Amygdala (tissue), 56 donors: ENCODE results near the gene MYADML2.
A peak's percentile ranks its signal among the peaks of the same experiment; 100 is the strongest.
"Not testable (repeated sequence)": the region's sequence is repeated elsewhere in the genome, so short reads cannot be mapped to it uniquely, and the experiment has no call there.

Experiments used
- DNase-seq, 56 donors: peaks; one replicate each; lab custom pipeline; 2025; lab: John Stamatoyannopoulos, UW

The MYADML2 gene, protein sequence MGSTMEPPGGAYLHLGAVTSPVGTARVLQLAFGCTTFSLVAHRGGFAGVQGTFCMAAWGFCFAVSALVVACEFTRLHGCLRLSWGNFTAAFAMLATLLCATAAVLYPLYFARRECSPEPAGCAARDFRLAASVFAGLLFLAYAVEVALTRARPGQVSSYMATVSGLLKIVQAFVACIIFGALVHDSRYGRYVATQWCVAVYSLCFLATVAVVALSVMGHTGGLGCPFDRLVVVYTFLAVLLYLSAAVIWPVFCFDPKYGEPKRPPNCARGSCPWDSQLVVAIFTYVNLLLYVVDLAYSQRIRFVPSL

DNA sequence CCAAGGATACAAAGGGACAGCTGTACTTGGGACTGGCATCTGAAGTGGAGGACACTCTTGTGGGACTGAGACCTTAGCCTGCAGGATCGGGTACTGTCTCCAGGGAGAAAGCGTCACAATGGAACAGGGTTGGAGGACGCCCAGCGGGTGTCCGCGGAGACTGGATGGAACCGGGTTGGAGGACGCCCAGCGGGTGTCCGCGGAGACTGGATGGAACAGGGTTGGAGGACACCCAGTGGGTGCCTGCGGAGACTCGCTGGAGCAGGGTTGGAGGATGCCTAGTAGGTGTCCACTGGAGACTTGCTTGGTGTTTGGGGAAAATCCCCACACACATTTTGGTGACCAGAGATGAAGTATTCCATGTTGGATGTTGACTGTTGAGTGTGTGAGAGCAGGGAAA lies at the start of gene MYADML2:
MYADML2 (minus strand) TSS at position 45 of the 400 bp plus-strand sequence. CDS start 5,492 bp downstream, outside the sequence.
- no peak for DNase-seq

DNA sequence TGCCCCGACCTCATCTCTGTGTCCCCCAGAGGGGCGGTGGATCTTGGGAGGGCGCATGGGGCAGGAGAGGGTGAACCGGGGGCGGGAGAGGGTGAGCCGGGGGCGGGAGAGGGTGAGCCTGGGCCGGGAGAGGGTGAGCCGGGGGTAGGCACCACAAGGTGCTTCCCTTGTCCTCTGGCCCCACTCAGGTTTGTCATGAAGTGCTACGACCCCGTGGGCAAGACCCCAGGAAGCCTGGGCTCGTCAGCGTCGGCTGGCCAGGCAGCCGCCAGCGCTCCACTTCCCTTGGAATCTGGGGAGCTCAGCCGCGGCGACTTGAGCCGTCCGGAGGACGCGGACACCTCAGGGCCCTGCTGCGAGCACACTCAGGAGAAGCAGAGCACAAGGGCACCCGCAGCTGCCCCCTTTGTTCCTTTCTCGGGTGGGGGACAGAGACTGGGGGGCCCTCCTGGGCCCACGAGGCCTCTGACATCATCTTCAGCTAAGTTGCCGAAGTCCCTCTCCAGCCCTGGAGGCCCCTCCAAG lies 49.3 kb upstream of the MYADML2 start:
- no peak for DNase-seq

DNA sequence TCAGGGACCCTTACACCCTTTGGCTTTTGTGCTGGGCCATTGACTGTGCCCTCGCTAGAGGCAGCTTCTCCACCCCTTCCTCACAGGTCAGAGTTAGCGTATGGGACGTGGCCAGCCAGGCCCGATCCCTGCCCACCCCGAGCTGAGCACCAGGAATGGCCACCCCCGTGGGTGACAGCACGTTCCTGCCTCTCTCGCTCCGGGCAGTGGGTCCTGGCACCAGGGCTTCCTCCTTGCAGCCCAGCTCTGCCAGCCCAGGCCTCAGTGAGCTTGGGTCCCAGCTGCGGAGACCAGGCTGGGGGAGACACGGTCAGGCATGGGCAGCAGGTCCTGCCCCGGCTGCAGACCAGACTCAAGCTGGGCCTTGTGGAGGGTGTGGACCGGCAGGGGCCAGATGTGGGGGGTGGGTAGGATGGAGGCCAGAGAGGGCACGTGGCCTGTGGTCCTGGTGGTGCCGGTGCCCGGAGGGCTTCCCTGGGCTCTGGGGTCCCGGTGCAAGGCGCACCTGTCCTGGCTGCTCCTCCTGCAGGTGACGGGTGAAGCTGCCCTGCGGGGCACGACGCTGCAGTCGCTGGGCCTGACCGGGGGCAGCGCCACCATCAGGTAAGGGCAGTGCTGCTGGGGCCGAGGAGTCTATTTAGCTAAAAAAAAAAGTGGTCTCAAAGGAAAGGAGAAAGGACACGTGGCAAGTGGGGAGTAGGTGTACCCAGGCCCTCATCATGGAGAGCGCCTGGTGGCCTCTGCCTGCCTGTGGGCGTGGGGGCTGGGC lies 48.6 kb upstream of the MYADML2 start:
- DNase-seq, result no peak

- DNase-seq, result no peak
These were observed 47.8 kb upstream of the MYADML2 start for GRCh38 chr17:81994593-81995462.

GRCh38 chr17:81993729-81994592 lies 46.9 kb upstream of the MYADML2 start:
- DNase-seq, result no peak

GRCh38 chr17:81992306-81993102 lies 45.5 kb upstream of the MYADML2 start:
- no peak for DNase-seq

GRCh38 chr17:81991684-81992305 lies 44.8 kb upstream of the MYADML2 start:
- DNase-seq, result peak in 43 of 56 donors; percentile 22 to 90 (median 57)

DNA sequence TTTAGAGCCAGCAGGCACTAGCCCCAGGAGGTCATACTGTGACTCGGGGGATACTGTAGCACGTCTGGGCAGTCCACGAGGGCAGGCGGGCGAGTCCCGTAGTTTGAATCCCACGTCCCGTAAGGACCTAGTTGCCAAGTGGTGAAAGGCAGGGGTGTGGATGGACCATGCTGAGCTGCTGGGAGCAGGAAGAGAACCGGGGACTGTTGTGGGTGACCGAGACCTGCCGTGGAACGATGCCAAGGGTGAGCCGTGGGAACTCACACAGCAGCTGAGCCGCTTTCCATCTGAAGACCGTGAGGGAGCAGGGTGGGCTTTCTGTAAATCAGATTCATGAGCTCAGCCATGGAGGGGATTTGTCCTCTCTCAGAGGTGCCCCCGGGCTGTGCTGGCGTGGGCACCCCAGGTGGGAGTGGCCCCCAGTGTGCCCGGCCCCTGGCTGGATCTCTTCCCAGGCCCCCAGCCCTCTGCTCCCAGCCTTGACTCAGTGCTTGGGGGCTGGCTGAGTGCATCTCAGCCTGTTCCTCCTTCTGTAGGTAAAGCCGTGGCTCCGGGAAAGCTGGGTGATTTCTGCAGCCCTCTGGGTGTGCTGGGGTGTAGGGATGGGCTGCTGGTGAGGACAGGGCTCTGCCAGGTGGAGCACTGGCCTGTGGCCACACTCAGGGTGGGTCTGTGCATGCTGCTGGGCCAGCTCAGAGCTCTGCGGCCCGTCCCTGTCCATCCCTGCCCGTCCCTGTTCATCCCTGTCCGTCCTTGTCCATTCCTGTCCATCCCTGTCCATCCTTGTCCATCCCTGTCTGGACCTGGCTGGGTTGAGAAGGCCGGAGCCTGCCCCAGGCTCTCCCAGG lies 44.0 kb upstream of the MYADML2 start:
- DNase-seq, result no peak

DNA sequence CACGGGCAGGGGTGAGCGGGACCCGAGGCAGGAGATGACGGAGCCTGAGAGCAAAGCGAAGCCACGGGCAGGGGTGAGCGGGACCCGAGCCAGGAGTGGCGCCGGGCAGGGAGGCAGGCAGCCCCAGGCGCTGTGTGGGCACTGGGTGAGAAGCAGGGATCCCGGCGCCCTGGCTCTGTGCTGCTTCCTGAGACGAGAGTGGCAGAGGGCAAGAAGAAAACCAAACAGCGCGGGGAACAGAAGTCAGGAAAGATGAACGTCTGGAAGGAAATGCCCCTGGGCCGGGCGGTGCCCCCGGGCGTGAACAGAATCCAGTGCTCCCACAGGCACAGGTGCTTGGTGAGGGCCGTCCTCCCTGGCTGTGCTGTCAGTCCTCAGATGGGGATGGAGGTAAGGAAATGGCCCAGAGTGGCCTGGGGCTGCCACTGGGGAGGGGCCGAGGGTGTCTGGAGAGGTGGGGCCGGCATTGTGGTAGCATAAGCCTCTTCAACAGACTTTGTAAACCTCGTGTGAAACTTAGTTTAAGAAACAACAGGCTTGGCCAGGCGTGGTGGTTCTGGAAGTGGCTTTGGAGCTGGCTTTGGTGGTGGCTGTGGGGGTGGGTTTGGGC lies 40.2 kb upstream of the MYADML2 start:
- no peak for DNase-seq

GRCh38 chr17:81986606-81987005 lies 39.6 kb upstream of the MYADML2 start:
- DNase-seq, result no peak

DNA sequence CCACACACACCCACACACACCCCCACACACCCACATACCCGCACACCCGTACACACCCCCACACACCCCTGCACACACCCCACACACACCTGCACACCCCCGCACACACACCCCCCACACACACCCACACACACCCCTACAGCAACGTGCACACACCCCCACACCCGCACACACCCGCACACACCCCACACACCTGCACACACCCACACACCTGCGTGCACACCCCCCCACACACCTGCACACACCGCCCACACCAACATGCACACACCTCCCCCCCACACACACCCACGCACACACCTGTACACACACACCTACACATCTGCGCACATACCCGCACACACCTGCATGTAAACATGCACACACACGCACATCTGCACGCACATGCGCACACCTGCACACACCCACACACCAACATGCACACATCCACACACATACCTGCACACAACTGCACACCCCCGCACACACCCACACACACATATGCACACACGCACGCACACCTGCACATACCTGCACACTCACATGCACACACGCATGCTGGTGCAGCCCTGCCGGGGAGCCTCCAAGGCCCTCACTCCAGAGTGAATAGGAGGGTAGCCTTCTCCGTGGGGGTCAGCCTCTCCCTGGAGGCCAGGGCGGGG lies 37.9 kb upstream of the MYADML2 start:
- DNase-seq, result no peak

DNA sequence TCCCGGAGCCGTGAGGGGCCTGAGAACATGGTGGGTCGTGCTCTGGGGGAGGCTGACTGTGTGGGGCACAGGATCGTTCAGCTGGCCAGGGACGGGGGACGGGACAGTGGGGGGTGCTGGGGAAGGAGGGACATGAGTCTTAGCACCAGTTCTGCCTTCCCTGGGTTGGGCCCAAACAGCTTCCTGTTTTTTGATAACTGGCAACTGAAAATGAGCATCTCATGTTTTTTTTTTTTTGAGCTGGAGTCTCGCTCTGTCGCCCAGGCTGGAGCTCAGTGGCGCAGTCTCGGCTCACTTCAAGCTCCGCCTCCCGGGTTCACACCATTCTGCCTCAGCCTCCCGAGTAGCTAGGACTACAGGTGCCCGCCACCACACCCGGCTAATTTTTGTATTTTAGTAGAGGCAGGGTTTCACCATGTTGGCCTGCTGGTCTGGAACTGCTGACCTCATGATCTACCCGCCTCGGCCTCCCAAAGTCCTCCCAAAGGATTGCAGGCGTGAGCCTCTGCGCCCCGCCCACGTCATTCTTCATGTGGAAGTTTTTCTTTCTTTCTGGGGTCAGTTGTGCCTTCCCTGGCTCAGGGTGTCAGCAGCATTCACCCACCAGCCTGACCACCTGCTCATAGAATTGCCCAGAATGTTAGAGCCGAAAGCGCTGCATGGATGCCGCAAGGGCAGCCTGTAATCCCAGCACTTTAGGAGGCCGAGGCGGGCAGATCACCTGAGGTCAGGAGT lies 36.8 kb upstream of the MYADML2 start:
- no peak for DNase-seq

GRCh38 chr17:81983011-81983638 lies 36.1 kb upstream of the MYADML2 start:
- DNase-seq, result no peak

GRCh38 chr17:81981511-81981910 lies 34.5 kb upstream of the MYADML2 start:
- DNase-seq, result not testable (repeated sequence)

DNA sequence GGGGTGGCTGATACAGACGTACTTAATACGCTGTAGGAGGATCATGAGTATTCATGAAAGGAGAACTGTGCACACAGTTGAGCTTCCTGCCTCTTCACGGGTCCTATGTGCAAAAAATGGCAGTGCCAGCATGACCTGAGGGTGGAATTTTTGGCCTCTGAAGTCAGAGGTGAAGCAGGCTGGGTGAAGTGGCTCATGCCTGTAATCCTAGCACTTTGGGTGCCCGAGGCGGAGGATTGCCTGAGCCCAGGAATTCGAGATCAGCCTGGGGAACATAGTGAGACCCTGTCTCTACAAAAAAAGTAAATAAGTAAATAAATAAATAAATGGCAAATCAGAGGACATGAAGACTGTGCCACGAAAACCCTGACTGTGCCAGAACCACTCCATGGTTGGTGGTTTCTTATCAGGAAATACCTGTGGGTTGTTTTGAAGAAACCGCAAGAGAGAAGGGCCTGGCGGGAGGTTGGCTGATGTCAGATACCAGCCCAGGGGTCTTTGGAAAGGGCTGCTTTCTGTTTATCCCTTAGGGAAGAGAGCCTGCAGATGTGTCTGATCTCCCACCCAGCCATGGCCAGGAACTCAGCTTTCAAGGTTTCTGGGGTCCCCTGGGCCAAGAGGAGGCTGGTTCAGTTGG lies 33.8 kb upstream of the MYADML2 start:
- no peak for DNase-seq
